K562 (cell line): ENCODE results near the gene CDKN1C.

ENCODE experiments used
- ADNP ChIP-seq: fragments of 200-800 bp; sonication (Bioruptor generic); IDR thresholded peaks from 2 replicates; pipeline ENCODE4 v1.6.1; 2016; ENCODE audit warnings: missing genetic modification characterization, missing compliant biosample characterization
- AFF4 ChIP-seq: sonication (generic); formaldehyde crosslinking; IDR thresholded peaks from 2 replicates; pipeline ENCODE4 v1.8.0; 2023; ENCODE audit warnings: mild to moderate bottlenecking, missing genetic modification reagents
- ATF2 ChIP-seq: sonication (generic); formaldehyde crosslinking; IDR thresholded peaks from 2 replicates; pipeline ENCODE4 v1.8.1; 2022; ENCODE audit warnings: missing genetic modification reagents
- CBX1 ChIP-seq: sonication (generic); IDR thresholded peaks from 2 replicates; pipeline ENCODE4 v1.6.1; 2016; ENCODE audit warnings: antibody characterized with exemption, low read depth, mild to moderate bottlenecking
- CTCF ChIP-seq, 3 experiments: IDR thresholded peaks in 2 of 3; conservative IDR thresholded peaks in 1 of 3; 2 replicates each; pipeline ENCODE4 v1.5.1; 2011 to 2012; ENCODE audit warnings: low read length in 3 of 3, mild to moderate bottlenecking in 3 of 3, control low read depth in 2 of 3, improper control_type of control experiment in 1 of 3, inconsistent platforms in 1 of 3, low read depth in 1 of 3, mixed read lengths in 1 of 3, moderate library complexity in 1 of 3; ENCODE audit not compliant: insufficient read depth in 2 of 3
- DPF2 ChIP-seq: fragments of 450-650 bp; IDR thresholded peaks from 2 replicates; pipeline ENCODE4 v1.6.1; 2016
- GABPB2 ChIP-seq: fragments of 250-450 bp; sonication (Bioruptor Pico); conservative IDR thresholded peaks from 2 replicates; pipeline ENCODE4 v1.5.1; 2021; ENCODE audit warnings: mild to moderate bottlenecking
- MAX ChIP-seq: sonication (generic); formaldehyde crosslinking; IDR thresholded peaks from 2 replicates; pipeline ENCODE4 v1.9.0; 2022; ENCODE audit warnings: mild to moderate bottlenecking, missing genetic modification reagents
- MIER1 ChIP-seq: fragments of 450-650 bp; IDR thresholded peaks from 2 replicates; pipeline ENCODE4 v1.6.1; 2016; ENCODE audit warnings: antibody characterized with exemption, mild to moderate bottlenecking, low read depth
- PTRF ChIP-seq: fragments of 450-650 bp; IDR thresholded peaks from 2 replicates; pipeline ENCODE4 v1.6.1; 2016; ENCODE audit warnings: mild to moderate bottlenecking, missing genetic modification characterization, missing compliant biosample characterization
- ZBTB7A ChIP-seq: IDR thresholded peaks from 2 replicates; pipeline ENCODE4 v1.6.1; 2011; ENCODE audit warnings: low read depth, mild to moderate bottlenecking, low read length, moderate library complexity, borderline replicate concordance; ENCODE audit not compliant: control insufficient read depth
- ZNF324 ChIP-seq: fragments of 250-450 bp; sonication (Bioruptor Pico); IDR thresholded peaks from 2 replicates; pipeline ENCODE4 v1.4.0; 2020; ENCODE audit warnings: mild to moderate bottlenecking
- ZNF512 ChIP-seq: IDR thresholded peaks from 2 replicates; pipeline ENCODE4 v1.6.1; 2016; ENCODE audit warnings: missing genetic modification characterization, missing compliant biosample characterization
- TF ChIP-seq, protein P1 (sequence below), 2 experiments: IDR thresholded peaks; 2 replicates each; pipeline ENCODE4 v1.6.1; 2012; ENCODE audit warnings: improper control_type of control experiment in 2 of 2, low read depth in 2 of 2, low read length in 2 of 2, borderline replicate concordance in 1 of 2

- TF ChIP-seq ADNP (tag) (no peak), CBX1 (no peak), DPF2 (no peak), PTRF (tag) (no peak), ATF2 (CRISPR knock-in tag) (no peak), ZNF324 (CRISPR knock-in tag) (no peak), MAX (CRISPR knock-in tag) (no peak), ZNF512 (no peak), GABPB2 (CRISPR knock-in tag) (no peak), MIER1 (no peak), AFF4 (CRISPR knock-in tag) (no peak), CTCF (IDR thresholded peaks at IDR 0.05 in 2 of 3, conservative IDR thresholded peaks at IDR 0.05 in 1 of 3; ENCODE audit: insufficient read depth in 2 of 3, low read depth in 1 of 3, low read length in 3 of 3) (no peak), ZBTB7A (no peak)
- TF ChIP-seq, protein P1, sequence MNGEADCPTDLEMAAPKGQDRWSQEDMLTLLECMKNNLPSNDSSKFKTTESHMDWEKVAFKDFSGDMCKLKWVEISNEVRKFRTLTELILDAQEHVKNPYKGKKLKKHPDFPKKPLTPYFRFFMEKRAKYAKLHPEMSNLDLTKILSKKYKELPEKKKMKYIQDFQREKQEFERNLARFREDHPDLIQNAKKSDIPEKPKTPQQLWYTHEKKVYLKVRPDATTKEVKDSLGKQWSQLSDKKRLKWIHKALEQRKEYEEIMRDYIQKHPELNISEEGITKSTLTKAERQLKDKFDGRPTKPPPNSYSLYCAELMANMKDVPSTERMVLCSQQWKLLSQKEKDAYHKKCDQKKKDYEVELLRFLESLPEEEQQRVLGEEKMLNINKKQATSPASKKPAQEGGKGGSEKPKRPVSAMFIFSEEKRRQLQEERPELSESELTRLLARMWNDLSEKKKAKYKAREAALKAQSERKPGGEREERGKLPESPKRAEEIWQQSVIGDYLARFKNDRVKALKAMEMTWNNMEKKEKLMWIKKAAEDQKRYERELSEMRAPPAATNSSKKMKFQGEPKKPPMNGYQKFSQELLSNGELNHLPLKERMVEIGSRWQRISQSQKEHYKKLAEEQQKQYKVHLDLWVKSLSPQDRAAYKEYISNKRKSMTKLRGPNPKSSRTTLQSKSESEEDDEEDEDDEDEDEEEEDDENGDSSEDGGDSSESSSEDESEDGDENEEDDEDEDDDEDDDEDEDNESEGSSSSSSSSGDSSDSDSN (IDR thresholded peaks at IDR 0.05; ENCODE audit: borderline replicate concordance in 1 of 2, low read depth in 2 of 2, low read length in 2 of 2): no peak
These were observed 30.4 kb downstream of the CDKN1C start for GRCh38 chr11:2855162-2855561.
